Ishikawa (cell line): ENCODE measurements around the gene SYT1.

Experiments used
- CEBPB ChIP-seq: IDR thresholded peaks from 2 replicates; pipeline ENCODE4 v1.6.1; 2012
- CREB1 ChIP-seq: IDR thresholded peaks from 2 replicates; pipeline ENCODE4 v1.6.1; 2012; ENCODE audit warnings: low read depth
- EGR1 ChIP-seq: IDR thresholded peaks from 2 replicates; pipeline ENCODE4 v1.6.1; 2012
- EP300 ChIP-seq: IDR thresholded peaks from 2 replicates; pipeline ENCODE4 v1.6.1; 2012; ENCODE audit warnings: borderline replicate concordance
- FOXM1 ChIP-seq: IDR thresholded peaks from 2 replicates; pipeline ENCODE4 v1.6.1; 2012; ENCODE audit warnings: low read depth, borderline replicate concordance
- NFIC ChIP-seq: IDR thresholded peaks from 2 replicates; pipeline ENCODE4 v1.6.1; 2012
- RAD21 ChIP-seq: IDR thresholded peaks from 2 replicates; pipeline ENCODE4 v1.6.1; 2012; ENCODE audit warnings: low read depth
- TAF1 ChIP-seq: IDR thresholded peaks from 2 replicates; pipeline ENCODE4 v1.6.1; 2012; ENCODE audit warnings: low read depth, mild to moderate bottlenecking
- TCF12 ChIP-seq: IDR thresholded peaks from 2 replicates; pipeline ENCODE4 v1.6.1; 2012; ENCODE audit warnings: low read depth
- TEAD4 ChIP-seq: IDR thresholded peaks from 2 replicates; pipeline ENCODE4 v1.6.1; 2012
- YY1 ChIP-seq: IDR thresholded peaks from 2 replicates; pipeline ENCODE4 v1.6.1; 2012; ENCODE audit warnings: low read depth
- ZBTB7A ChIP-seq: IDR thresholded peaks from 2 replicates; pipeline ENCODE4 v1.6.1; 2012; ENCODE audit warnings: low read depth
- TF ChIP-seq, protein P1 (sequence below): IDR thresholded peaks from 2 replicates; pipeline ENCODE4 v1.6.1; 2012
- TF ChIP-seq, protein P2 (sequence below): IDR thresholded peaks from 2 replicates; pipeline ENCODE4 v1.6.1; 2012
- TF ChIP-seq, protein P3 (sequence below): IDR thresholded peaks from 2 replicates; pipeline ENCODE4 v1.6.1; 2012; ENCODE audit warnings: low read depth, mild to moderate bottlenecking

Gene SYT1

DNA sequence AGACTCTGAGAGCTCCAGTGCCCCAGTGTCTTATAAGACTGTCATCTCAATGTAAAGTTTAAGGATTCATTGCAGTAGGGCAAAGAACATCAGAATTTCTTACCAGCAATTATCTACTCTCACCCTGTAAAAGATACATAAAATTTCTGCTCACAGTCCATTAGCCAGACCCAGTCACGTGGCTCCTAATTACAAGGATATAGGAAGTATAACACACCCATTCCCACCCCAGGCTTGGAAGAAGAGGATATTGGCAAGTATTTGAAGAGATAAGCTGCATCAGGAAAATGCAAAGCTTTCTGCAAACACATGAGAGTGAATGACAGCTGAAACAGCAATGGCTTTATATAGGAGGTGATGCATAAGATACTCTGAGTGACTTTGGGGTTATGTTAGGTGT is 14.3 kb downstream of the SYT1 start:
- no peak for TF ChIP-seq ZBTB7A

DNA sequence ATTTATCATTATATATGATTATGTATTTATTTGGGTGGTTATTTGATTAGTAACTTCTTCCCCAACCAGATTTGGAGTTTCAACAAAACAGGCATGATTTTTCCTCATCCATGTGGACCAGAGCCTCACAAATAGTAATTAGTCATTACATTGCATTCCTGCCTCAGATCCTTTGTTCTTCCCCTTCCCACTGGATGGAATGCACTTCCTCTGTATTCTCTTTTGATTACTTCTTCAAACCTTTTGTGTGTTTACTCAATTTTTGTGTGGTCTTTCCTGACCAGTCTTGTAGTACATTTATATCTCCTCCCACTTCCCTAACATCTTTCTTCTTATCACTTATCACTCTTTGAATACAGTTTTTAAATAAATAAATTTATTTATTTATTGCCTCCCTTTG is 15.5 kb downstream of the SYT1 start:
- TF ChIP-seq FOXM1 (no peak), TEAD4 (no peak), TAF1 (no peak), YY1 (no peak), CREB1 (no peak), EP300 (no peak)
- TF ChIP-seq, protein P1, sequence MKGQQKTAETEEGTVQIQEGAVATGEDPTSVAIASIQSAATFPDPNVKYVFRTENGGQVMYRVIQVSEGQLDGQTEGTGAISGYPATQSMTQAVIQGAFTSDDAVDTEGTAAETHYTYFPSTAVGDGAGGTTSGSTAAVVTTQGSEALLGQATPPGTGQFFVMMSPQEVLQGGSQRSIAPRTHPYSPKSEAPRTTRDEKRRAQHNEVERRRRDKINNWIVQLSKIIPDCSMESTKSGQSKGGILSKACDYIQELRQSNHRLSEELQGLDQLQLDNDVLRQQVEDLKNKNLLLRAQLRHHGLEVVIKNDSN, result no peak

DNA sequence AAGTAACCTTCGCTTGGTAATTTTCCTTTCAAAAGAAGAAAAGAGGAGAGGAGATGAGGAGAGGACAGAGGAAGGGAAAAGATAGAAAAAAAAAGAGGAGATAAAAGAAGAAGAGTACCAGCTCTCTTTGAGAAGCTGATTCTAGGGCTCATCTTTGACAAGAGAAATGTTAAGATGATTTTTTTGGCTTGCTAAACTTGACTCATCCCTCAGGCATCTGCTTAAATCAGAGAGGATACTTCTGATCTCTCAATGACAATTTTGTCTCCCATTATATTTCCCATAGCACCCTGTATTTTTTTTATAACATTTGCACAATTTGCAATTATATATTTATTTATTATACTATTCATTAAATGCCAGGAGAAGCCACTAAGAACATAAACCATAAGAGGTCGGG is 17.1 kb downstream of the SYT1 start:
- no peak for TF ChIP-seq TEAD4
- TF ChIP-seq NFIC, result no peak
- TF ChIP-seq, protein P2, sequence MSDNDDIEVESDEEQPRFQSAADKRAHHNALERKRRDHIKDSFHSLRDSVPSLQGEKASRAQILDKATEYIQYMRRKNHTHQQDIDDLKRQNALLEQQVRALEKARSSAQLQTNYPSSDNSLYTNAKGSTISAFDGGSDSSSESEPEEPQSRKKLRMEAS, result no peak
- no peak for TF ChIP-seq TCF12
- no peak for TF ChIP-seq EP300
- TF ChIP-seq CEBPB, result no peak
- TF ChIP-seq TAF1, result no peak
- TF ChIP-seq EGR1, result no peak
- TF ChIP-seq CREB1, result no peak
- TF ChIP-seq RAD21, result no peak
- no peak for TF ChIP-seq YY1
- no peak for TF ChIP-seq FOXM1
- TF ChIP-seq, protein P3, sequence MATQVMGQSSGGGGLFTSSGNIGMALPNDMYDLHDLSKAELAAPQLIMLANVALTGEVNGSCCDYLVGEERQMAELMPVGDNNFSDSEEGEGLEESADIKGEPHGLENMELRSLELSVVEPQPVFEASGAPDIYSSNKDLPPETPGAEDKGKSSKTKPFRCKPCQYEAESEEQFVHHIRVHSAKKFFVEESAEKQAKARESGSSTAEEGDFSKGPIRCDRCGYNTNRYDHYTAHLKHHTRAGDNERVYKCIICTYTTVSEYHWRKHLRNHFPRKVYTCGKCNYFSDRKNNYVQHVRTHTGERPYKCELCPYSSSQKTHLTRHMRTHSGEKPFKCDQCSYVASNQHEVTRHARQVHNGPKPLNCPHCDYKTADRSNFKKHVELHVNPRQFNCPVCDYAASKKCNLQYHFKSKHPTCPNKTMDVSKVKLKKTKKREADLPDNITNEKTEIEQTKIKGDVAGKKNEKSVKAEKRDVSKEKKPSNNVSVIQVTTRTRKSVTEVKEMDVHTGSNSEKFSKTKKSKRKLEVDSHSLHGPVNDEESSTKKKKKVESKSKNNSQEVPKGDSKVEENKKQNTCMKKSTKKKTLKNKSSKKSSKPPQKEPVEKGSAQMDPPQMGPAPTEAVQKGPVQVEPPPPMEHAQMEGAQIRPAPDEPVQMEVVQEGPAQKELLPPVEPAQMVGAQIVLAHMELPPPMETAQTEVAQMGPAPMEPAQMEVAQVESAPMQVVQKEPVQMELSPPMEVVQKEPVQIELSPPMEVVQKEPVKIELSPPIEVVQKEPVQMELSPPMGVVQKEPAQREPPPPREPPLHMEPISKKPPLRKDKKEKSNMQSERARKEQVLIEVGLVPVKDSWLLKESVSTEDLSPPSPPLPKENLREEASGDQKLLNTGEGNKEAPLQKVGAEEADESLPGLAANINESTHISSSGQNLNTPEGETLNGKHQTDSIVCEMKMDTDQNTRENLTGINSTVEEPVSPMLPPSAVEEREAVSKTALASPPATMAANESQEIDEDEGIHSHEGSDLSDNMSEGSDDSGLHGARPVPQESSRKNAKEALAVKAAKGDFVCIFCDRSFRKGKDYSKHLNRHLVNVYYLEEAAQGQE, result no peak
- TF ChIP-seq, protein P1, result no peak
- no peak for TF ChIP-seq ZBTB7A

DNA sequence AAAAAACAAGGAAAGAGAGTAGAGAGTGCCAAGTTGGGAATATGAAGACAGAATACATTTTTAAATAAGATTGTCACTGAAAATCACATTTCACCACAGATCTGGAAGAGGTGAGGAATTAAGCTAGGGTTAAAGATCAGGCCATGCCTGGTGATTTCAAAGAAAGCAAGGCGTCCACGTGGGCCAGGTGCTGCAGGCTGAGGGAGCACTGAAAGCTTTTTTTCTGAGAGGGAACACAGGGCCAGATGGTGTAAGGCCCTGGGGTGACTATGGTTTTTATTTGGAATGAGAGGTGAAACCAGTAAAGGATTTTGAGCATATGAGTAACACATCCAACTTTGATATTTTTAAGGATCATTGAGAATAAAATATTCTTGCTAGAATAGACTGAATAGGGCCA is 20.9 kb downstream of the SYT1 start:
- TF ChIP-seq YY1 (no peak), CEBPB (no peak), CREB1 (no peak), TCF12 (no peak), RAD21 (no peak)
- TF ChIP-seq, protein P3, result no peak

DNA sequence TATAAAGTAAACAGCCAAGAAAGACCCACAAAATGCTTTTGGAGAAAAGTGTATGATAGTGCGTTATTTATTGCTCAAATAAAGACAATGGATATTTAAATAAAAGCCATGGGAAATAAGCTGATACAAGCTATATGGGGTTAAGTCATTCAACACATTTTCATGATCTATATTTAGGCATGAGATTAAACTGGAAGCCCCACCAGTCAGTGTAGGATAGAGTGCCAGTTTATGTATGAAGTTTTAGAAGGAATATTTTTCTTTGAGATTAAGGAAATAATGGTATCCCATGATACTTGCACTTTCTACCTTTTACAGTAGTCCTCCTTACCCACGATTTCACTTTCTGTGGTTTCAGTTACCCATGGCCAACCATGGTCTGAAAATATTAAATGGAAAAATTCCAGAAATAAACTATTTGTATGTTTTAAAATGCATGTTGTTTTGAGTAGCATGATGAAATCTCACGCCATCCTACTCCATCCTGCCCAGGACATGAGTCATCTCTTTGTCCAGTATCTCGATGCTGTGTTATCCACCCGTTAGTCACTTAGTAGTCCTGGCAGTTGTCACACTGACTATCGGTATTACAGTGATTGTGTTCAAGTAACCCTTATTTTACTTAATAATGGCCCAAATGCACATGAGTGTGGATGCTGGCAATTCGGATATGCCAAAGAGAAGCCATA is 22.3 kb downstream of the SYT1 start:
- TF ChIP-seq, protein P3, result no peak
- TF ChIP-seq, protein P1, result no peak
- no peak for TF ChIP-seq TCF12
- TF ChIP-seq ZBTB7A, result no peak
- no peak for TF ChIP-seq EGR1
- TF ChIP-seq, protein P2, result no peak
- TF ChIP-seq NFIC, result no peak
- no peak for TF ChIP-seq TEAD4
- TF ChIP-seq RAD21, result no peak
- no peak for TF ChIP-seq CEBPB
- no peak for TF ChIP-seq TAF1
- no peak for TF ChIP-seq YY1
- TF ChIP-seq CREB1, result no peak
- TF ChIP-seq EP300, result no peak
- TF ChIP-seq FOXM1, result no peak
